ENCODE results near the gene POLR1A.

Gene POLR1A

DNA sequence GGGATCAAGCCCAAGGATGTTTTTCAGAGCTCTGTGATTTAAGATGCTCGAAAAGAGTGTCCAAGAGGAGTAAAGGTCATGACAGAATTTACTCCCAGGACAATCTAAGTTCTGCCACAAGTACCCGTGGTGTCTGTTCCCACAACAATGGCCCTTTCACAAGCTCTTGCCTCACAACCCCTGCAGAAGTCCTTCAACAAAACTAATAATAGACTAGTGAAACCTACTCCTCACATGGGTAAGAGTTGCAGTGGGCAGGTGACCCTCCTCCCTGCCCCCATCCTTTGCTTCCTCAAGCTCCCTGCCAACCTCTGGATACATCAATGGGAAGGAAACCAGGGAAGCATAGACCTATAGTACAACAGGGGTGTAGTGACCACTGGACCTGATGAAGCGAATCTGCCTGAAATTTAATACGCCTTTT lies 35.3 kb upstream of the POLR1A start:
- DNase-seq (ENCODE audit: extremely low read depth, low read depth), result no peak
- H3K4me3 ChIP-seq (replicated peaks; ENCODE audit: low read depth, low read length), result no peak overlapping the region
- TF ChIP-seq, protein P1, sequence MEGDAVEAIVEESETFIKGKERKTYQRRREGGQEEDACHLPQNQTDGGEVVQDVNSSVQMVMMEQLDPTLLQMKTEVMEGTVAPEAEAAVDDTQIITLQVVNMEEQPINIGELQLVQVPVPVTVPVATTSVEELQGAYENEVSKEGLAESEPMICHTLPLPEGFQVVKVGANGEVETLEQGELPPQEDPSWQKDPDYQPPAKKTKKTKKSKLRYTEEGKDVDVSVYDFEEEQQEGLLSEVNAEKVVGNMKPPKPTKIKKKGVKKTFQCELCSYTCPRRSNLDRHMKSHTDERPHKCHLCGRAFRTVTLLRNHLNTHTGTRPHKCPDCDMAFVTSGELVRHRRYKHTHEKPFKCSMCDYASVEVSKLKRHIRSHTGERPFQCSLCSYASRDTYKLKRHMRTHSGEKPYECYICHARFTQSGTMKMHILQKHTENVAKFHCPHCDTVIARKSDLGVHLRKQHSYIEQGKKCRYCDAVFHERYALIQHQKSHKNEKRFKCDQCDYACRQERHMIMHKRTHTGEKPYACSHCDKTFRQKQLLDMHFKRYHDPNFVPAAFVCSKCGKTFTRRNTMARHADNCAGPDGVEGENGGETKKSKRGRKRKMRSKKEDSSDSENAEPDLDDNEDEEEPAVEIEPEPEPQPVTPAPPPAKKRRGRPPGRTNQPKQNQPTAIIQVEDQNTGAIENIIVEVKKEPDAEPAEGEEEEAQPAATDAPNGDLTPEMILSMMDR (IDR thresholded peaks at IDR 0.05; ENCODE audit: low read depth, low read length, missing control alignments), result no peak

DNA sequence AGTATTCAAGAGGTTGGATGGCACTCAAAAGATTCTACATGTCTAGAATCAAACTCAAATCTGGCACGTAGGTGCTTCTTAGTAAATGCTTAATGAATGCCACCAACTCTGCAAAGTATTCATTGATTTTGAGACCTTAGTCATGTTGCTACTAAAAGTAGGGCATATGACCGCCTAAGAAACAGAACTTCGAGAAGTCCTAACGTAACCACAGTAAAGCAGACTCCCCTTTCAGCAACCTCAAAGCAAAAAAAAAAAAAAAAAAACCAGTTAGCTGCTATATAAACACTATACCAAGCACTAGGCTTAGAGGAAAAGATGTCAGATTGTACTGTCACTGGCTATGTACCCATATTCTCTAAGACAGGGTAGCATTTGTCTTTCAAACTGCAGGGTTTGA lies 34.3 kb upstream of the POLR1A start:
- H3K4me3 ChIP-seq (replicated peaks; ENCODE audit: low read depth, low read length), result no peak overlapping the region
- no peak for DNase-seq (ENCODE audit: extremely low read depth, low read depth)
- TF ChIP-seq, protein P1 (IDR thresholded peaks at IDR 0.05; ENCODE audit: low read depth, low read length, missing control alignments), result no peak

DNA sequence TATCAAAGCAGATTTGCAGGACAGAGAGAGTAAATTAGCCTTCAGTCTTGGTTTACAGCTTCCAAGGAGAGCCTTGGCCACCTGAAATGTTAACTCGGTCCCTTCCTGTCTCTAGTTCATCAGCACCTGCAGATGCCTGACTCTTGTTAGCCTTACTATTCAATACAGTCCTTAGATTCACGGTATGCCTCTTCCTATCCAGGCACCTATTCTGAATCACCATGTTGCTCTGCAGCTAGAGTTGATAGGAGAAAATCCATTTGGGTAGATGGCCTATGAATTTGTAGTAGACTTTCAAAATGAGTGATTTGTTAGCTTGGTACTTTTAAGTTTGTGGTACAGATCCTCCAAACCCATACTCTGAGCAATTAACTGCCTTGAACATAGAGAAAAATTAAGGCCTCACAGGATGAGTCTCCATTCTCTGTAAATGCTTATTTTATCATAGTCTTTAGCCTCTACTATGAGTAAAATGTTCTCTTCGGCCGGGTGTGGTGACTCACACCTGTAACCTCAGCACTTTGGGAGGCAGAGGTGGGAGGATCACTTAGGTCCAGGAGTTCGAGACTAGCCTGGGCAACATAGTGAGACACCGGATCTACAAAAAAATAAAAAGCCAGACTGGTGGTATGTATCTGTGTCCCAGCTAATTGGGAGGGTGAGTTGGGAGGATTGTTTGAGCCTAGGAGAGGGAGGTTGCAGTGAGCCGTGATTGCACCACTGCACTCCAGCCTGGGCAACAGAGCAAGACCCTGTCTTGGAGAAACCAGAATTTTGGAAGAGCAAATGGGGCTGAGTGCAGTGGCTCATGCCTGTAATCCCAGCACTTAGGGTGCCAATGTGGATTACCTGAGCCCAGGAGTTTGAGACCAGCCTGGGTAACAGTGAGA lies 33.3 kb upstream of the POLR1A start:
- H3K4me3 ChIP-seq (replicated peaks; ENCODE audit: low read depth, low read length), result no peak overlapping the region
- TF ChIP-seq, protein P1 (IDR thresholded peaks at IDR 0.05; ENCODE audit: low read depth, low read length, missing control alignments), result no peak
- no peak for DNase-seq (ENCODE audit: extremely low read depth, low read depth)

DNA sequence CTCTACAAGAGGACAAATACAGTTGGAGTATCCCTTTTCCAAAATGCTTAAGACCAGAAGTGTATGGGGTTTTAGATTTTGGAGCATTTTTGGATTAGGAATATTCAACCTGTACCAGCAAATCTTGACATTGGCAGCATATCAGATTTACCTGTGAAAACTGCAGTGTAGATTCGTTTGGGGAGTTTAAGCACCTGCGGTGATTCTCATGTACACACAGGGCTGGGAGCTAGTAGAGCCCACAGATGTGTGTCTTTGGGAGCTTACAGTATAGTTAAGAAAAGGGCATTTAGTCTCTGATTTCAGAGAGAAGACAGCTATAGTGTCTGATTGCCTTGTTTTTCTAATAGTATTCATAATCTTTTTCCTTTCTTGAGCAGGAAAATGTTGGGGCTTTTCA lies 30.5 kb upstream of the POLR1A start:
- no peak for DNase-seq (ENCODE audit: extremely low read depth, low read depth)
- no peak overlapping the region for H3K4me3 ChIP-seq (replicated peaks; ENCODE audit: low read depth, low read length)
- TF ChIP-seq, protein P1 (IDR thresholded peaks at IDR 0.05; ENCODE audit: low read depth, low read length, missing control alignments), result no peak

DNA sequence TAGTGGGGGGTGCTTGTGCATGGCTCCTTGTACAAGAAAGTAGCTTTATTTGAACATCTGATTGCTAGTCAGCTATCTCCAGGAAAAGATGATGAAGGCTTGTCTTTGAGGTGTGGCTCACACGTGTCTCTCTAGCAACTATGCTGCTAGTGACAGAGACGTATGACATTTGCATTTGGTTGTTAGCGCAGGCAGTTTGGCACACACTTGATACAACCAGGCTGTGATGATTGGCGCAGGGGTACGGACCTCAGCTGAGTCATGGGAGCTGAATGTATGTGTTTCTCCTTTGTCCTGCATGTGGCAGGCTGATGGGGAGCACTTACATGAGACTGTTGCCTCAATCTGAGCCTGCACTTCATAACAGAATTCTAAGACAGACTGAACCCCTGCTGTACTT lies 30.0 kb upstream of the POLR1A start:
- DNase-seq (ENCODE audit: extremely low read depth, low read depth), result no peak
- TF ChIP-seq, protein P1 (IDR thresholded peaks at IDR 0.05; ENCODE audit: low read depth, low read length, missing control alignments), result no peak
- H3K4me3 ChIP-seq (replicated peaks; ENCODE audit: low read depth, low read length), result no peak overlapping the region

DNA sequence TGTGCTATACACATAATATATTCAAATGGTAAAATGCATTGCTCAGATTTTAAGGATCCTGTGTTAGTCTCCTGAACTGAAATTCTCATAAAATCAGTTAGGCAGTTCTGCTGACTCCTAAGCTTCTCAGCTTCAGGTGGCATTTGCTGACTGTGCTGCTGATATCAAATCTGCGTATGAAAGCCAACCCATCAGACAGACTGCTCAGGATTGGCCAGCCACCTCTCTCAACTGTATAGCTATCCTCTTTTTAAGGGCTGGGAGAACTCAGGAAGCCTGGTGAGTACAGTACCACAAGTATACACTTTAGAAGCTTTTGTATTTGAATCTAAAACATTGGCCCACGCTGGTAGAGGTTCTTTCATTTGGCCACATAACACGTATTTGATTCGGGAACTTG lies 29.0 kb upstream of the POLR1A start:
- H3K4me3 ChIP-seq (replicated peaks; ENCODE audit: low read depth, low read length), result no peak overlapping the region
- TF ChIP-seq, protein P1 (IDR thresholded peaks at IDR 0.05; ENCODE audit: low read depth, low read length, missing control alignments), result no peak
- DNase-seq (ENCODE audit: extremely low read depth, low read depth), result no peak

Data from HFF-Myc (cell line).